Muscle of back (tissue), 11 donors: Measurements from ENCODE around the gene MND1. TPM values are rescaled to one million over a fixed set of nuclear protein-coding genes. Genes with fewer than 3 reads are reported as not detected.
"Not testable (repeated sequence)": the region's sequence is repeated elsewhere in the genome, so short reads cannot be mapped to it uniquely, and the experiment has no call there.

ENCODE experiments used
- DNase-seq, 3 donors: peaks; one replicate each; pipeline versions ENCODE4 v3.0.0 to v3.0.0-alpha.2; 2013
- polyA plus RNA-seq, 10 donors: library from polyadenylated mRNA; unstranded; fragments of 120-200 nt; gene quantifications; one replicate each; pipeline ENCODE4 v1.2.1, GENCODE V29; 2013; ENCODE audit not compliant: insufficient read length in 10 of 10

MND1 gene
- polyA plus RNA-seq, 10 donors, result 4.3 to 13.0 (median 6.2) TPM

- no peak for DNase-seq
Measured at GRCh38 chr4:153399358-153399757, 54.9 kb downstream of the MND1 start.

- DNase-seq, result no peak
Measured at GRCh38 chr4:153401501-153401900, 57.0 kb downstream of the MND1 start.

GRCh38 chr4:153402366-153402765 lies 57.9 kb downstream of the MND1 start:
- peak in 1 of 3 donors; percentile 26 for DNase-seq

- no peak for DNase-seq
Measured at GRCh38 chr4:153403726-153404125, 59.2 kb downstream of the MND1 start.

- no peak for DNase-seq
Measured at GRCh38 chr4:153407906-153408305, 63.4 kb downstream of the MND1 start.

DNA sequence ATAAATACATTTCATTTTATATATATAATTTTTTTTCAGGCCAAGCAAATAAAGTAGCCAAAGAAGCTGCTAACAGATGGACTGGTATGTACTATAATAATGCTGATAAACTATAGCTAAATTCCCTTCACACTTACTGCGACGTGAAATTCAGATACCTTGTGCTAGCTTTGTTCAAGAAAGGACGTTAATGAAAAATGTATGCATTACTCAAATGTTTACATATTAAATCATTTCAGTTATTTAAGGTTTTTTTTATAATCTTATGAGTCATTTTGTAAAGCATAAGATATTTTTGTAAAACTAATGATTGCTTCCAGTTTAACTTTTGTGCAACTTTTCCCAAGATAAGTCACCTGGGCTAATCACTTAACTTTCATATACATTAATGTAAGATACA lies 64.4 kb downstream of the MND1 start:
- DNase-seq, result no peak

- DNase-seq, result peak in 2 of 3 donors; percentile 22 to 45
Measured at GRCh38 chr4:153409412-153409811, 64.9 kb downstream of the MND1 start.

DNA sequence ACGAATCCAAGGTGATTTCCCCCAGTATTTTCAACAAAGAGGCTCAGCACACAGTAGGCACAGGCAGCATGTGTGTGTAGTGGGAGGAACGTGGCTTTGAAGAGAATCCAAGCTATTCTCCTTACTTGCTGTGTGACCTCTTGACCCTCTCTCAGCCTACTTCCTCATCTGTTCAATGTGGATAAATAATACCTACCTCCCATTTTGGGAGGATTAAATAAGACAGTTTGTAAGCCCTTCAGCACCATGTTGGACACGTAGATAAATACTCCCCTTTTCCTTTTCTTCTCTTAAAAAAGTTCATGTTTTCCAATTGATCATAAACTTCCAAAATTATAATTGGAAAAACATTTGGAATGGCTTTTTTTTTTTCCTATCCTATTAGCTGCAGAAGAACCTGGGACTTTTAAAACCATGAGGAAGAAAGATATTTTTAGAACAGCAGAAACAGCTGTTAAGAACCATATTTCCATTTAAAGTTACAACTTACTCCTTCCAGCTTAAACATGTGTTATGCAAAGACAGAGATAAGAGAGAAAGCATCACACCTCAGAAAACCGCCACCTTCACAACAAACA lies 65.5 kb downstream of the MND1 start:
- peak; percentile 16 to 58 (median 35) for DNase-seq

DNA sequence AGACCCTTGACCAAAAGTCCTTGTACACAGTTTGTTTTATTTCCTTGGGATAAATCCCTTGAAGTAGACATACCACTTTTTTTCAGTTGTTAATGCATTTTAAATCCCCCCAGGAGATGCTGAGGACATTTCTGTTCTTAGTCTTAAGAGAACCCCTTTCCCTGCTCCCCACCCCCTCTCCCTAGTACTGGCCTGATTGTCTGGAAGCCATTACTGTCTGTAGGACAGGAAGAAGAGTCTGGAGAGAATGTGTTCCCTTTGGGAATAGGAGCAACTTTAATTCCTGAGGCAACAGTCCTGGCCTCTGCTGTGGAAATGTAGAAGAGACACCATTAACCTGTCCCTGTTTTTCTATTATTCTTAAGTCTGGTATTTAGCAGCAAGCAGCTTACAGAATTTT lies 69.4 kb downstream of the MND1 start:
- DNase-seq, result peak in 1 of 3 donors; percentile 29

- DNase-seq, result not testable (repeated sequence)
Measured at GRCh38 chr4:153416456-153416855, 72.0 kb downstream of the MND1 start.

DNA sequence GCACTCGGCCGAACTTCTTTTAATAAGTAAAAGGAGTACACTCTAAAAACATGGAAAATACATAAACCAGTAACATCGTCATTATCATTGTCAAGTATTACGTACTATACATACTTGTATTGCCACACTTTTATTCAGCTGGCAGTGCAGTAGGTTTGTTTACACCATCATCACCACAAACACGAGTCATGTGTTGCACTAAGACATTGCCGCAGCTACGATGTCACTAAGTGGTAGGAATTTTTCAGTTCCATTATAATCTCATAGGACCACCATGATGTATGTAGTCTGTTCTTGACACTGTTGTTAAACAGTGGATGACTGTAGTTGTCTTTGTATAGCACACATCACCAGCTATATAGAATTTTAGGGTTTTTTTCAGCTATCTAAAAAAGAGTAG lies 73.6 kb downstream of the MND1 start:
- DNase-seq, result no peak

DNA sequence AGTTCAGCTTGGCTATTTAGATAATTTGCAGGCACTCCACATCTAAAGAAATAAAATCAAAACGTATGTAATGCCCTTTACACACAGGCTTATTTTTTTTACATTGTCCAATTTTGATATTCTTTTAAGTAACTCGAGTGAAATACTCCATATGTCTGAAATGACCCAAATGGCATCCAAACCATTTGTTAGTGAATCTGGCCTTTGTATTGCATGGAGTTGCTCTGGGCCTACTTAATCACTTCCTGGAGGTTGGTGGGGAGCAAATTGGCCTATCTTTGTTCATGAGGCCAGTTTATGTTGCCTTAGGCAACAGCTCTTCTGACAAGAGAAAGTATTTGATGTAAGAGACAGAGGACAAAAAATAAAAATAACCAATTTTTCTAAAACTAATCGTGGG lies 74.1 kb downstream of the MND1 start:
- no peak for DNase-seq

GRCh38 chr4:153419029-153419428 lies 74.5 kb downstream of the MND1 start:
- DNase-seq, result no peak

DNA sequence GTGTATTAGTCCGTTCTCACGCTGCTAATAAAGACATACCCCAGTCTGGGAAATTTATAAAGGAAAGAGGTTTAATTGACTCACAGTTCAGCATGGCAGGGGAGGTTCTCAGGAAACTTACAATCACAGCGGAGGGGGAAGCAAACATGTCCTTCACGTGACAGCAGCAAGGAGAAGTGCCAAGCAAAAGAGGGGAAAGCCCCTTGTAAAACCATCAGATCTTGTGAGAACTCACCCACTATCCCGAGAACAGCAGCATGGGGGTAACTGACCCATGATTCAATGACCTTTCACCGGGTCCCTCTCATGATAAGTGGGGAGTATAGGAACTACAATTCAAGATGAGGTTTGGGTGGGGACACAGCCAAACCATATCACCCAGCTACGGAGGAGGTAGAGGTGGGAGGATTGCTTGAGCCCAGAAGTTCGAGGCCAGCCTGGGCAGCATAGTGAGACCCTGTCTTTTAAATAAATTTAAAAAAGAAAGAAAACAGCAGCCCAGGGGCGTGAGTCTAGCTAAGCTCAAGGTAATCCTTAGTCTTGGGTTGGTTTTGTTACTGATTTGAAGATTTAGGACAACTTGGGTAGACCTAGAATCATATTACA lies 75.3 kb downstream of the MND1 start:
- DNase-seq, result no peak

DNA sequence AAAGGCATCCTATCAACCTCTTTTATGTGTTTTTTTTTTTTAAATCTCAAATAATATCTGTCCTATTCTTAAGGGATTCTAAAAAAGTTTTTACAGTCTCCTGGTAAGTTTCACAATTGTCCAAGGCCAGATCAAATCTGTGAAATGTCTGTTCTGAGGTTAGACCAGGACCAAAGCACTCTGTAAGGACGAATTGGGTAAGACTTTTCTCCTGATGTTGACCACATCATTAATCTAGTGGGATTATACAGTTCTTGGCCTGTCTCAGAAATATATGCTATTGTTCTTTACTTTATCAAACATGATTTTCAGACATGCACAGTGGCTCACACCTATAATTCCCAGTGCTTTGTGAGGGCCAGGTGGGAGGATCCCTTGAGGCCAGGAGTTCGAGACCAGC lies 75.9 kb downstream of the MND1 start:
- DNase-seq, result no peak

GRCh38 chr4:153421941-153422340 lies 77.5 kb downstream of the MND1 start:
- no peak for DNase-seq

DNA sequence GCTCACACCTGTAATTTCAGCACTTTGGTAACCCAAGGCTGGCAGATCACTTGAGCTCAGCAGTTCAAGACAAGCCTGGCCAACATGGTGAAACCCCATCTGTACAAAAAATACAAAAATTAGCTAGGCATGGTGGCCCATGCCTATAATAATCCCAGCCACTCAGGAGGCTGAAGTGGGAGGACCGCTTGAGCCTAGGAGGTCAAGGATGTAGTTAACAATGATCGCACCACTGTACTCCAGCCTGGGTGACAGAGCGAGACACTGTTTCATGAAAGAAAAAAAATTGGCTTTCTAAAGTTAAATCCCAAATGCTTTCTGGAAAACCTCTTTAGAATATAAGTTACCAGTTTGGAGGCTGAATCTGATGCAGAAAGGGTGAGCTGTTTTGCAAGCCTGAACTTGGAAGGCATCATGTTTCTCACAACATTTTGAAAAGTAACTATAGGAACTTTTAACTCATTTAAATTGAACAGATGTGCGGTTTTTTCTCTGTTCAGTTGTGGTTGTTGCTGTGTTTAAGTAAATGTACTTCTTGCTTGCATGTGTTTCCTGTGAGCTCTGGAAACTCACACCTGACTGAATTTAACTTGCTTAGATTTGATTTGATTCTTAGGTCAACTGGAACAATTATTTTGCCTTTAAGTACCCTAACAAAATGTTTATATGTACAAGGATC lies 81.9 kb downstream of the MND1 start:
- peak in 2 of 3 donors; percentile 31 to 63 for DNase-seq

- peak in 1 of 3 donors; percentile 47 for DNase-seq
Measured at GRCh38 chr4:153427363-153428071, 83.0 kb downstream of the MND1 start.

DNA sequence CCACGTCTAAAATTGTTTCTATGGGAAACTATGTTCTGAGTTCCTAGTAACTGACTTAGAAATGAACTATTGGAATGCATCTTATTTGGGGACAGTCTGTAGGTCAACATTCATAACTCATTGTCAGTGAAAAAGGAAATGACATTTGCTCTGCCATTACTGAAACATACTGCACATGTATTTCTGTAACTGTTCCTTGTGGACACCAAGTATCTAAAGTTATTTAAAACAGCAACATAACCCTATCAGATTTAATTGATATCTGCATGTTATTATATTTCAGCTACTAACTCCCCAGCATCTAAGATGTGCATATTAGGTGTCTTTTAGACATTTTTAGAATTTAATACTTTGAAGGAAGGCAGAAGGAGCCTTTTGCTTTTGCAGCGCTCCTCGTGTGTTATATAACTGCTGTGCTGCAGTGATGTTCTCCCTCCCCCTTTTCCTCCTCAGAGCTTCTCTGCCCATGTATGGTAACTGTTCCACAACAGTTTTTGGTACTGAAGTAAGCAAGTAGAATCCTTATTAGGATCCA lies 84.5 kb downstream of the MND1 start:
- DNase-seq, result no peak

DNA sequence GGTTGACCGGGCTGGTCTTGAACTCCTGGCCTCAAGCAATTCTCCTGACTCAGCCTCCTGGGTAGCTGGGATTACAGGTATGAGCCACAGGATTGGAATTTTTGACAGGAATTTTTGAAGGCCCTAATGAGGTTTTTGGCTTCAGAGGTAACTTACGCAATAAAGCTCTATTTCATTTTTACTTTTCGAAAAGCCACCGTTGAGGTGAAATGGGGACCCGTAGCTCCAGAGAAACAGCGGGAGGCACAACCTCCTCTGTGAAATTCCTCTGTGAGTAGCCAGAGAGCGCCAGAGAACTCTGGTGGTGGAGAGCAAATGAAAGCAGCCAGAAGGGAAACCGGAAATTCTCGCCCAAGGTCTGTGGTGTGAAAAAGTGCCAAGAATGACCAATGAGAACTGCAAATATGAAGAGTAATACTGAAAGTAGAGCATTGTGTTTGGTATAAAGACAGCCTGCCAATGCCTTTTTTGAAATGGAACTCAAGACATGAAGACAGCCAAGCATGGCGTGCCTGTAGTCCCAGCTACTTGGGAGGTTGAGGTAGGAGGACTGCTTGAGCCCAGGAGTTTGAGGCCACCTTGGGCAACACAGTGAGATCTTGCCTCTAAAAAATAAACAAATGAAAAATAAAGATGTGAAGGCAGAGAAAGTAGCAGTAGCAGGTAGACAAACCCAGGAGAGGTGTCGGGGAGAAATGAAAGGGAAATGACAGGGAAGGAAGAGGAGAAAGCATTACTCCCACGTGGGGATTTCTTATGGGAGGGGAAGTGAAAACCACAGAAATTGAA lies 88.7 kb downstream of the MND1 start:
- peak in 2 of 3 donors; percentile 55 to 59 for DNase-seq

DNA sequence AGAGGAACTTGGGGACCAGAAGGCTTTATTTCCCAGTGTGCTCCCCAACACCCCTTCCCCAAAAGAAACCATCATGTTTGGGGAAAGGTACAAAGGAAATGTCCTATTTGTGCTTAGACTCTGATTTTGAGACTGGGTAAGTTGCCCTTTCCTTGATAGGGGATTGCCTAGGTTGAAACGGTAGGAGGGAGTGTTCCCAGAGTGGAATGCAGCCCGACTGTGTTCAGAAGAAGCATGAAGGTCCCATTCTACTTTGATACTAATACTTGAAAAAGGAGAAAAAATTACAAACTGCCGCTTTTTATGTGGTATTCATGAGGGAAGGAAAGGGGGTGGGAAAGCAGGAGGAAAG lies 89.2 kb downstream of the MND1 start:
- no peak for DNase-seq

GRCh38 chr4:153434190-153434589 lies 89.7 kb downstream of the MND1 start:
- DNase-seq, result no peak
